Inflammatory macrophage treated with lipopolysaccharide for 1 hour (primary cell): ENCODE data around the gene NTRK2.

Experiments
- DNase-seq, 2 donors: peaks; one replicate each; pipeline ENCODE4 v3.0.0-alpha.2; 2020 to 2022

Gene NTRK2

GRCh38 chr9:84900421-84900820 is 230.9 kb downstream of the NTRK2 start:
- no peak for DNase-seq

- no peak for DNase-seq
Measured at GRCh38 chr9:84903963-84904362, 234.4 kb downstream of the NTRK2 start.

- no peak for DNase-seq
Measured at GRCh38 chr9:84916769-84917168, 247.2 kb downstream of the NTRK2 start.

- DNase-seq: peak in 1 of 2 donors; percentile 34
Measured at GRCh38 chr9:84917366-84918070, 248.0 kb downstream of the NTRK2 start.

GRCh38 chr9:84919440-84919839 is 249.9 kb downstream of the NTRK2 start:
- no peak for DNase-seq

- no peak for DNase-seq
Measured at GRCh38 chr9:84921175-84921574, 251.6 kb downstream of the NTRK2 start.

- no peak for DNase-seq
Measured at GRCh38 chr9:84922051-84922450, 252.5 kb downstream of the NTRK2 start.

- DNase-seq: no peak
Measured at GRCh38 chr9:84924266-84924665, 254.7 kb downstream of the NTRK2 start.

GRCh38 chr9:84925225-84925872 is 255.8 kb downstream of the NTRK2 start:
- DNase-seq: no peak

- no peak for DNase-seq
Measured at GRCh38 chr9:84926793-84927192, 257.3 kb downstream of the NTRK2 start.

- no peak for DNase-seq
Measured at GRCh38 chr9:84928419-84928818, 258.9 kb downstream of the NTRK2 start.

- no peak for DNase-seq
Measured at GRCh38 chr9:84929068-84929467, 259.5 kb downstream of the NTRK2 start.

GRCh38 chr9:84932915-84933527 is 263.5 kb downstream of the NTRK2 start:
- no peak for DNase-seq

GRCh38 chr9:84935528-84936117 is 266.1 kb downstream of the NTRK2 start:
- DNase-seq: no peak

GRCh38 chr9:84937180-84937579 is 267.7 kb downstream of the NTRK2 start:
- DNase-seq: no peak

- no peak for DNase-seq
Measured at GRCh38 chr9:84937581-84937980, 268.1 kb downstream of the NTRK2 start.

GRCh38 chr9:84939774-84940173 is 270.2 kb downstream of the NTRK2 start:
- no peak for DNase-seq

- peak in 1 of 2 donors; percentile 1 for DNase-seq
Measured at GRCh38 chr9:84940294-84940693, 270.8 kb downstream of the NTRK2 start.

- DNase-seq: no peak
Measured at GRCh38 chr9:84941792-84942191, 272.3 kb downstream of the NTRK2 start.

- DNase-seq: no peak
Measured at GRCh38 chr9:84943482-84944050, 274.0 kb downstream of the NTRK2 start.

- DNase-seq: no peak
Measured at GRCh38 chr9:84945878-84946538, 276.5 kb downstream of the NTRK2 start.

- DNase-seq: no peak
Measured at GRCh38 chr9:84947412-84947972, 278.0 kb downstream of the NTRK2 start.

GRCh38 chr9:84949258-84949657 is 279.7 kb downstream of the NTRK2 start:
- no peak for DNase-seq
